ENCODE measurements around the gene TBXAS1.

Gene TBXAS1

GRCh38 chr7:139976838-139977656 lies 148.0 kb downstream of the TBXAS1 start:
- no peak for DNase-seq (ENCODE audit: low read depth in 2 of 2)

GRCh38 chr7:139981511-139981895 lies 152.4 kb downstream of the TBXAS1 start:
- DNase-seq (ENCODE audit: low read depth in 2 of 2), result no peak

DNA sequence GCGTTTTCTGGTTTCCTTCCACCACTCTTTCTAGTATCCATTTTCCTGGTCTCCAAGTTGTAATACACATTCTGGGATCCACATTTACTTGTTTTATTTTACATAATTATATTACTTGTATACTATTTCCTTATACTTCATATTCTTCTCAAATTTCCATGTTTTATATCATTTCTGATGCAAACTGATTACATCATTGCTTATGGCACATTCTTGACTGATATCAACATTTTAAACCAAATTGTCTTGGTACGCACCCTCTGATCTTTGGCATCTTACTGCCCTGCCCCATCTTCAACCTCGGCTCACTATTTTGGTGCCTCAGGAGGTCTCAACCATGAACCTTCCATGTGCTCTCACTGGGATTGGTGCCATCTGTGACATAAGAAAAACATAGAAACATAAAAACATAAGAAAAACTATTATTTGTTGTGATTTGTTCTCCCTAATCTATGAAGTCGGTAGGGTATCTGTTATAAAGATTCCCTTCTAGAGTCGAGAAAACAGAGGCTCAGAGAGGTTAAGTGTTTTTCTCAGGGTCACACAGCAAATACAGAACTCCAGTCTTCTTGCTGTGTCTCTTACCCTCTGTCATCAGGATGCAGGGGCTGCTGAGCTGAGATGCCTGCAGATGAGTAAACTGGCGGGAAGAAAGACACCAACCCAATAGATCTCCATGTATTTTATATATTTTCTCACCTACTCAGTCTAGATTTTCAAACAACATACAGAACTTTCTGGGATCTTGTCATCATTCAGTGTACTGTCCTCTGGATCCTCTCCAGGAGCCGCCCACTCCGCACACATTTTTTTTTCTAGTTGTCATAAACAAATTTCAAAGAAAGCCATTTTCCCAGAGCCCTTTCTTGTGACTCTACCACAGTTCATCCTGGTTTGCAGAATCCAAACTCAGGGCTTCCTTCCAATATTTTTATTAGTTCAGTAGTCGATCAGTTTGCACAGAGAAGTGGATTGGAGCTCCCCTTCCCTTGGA lies 154.2 kb downstream of the TBXAS1 start:
- no peak for DNase-seq (ENCODE audit: low read depth in 2 of 2)

DNA sequence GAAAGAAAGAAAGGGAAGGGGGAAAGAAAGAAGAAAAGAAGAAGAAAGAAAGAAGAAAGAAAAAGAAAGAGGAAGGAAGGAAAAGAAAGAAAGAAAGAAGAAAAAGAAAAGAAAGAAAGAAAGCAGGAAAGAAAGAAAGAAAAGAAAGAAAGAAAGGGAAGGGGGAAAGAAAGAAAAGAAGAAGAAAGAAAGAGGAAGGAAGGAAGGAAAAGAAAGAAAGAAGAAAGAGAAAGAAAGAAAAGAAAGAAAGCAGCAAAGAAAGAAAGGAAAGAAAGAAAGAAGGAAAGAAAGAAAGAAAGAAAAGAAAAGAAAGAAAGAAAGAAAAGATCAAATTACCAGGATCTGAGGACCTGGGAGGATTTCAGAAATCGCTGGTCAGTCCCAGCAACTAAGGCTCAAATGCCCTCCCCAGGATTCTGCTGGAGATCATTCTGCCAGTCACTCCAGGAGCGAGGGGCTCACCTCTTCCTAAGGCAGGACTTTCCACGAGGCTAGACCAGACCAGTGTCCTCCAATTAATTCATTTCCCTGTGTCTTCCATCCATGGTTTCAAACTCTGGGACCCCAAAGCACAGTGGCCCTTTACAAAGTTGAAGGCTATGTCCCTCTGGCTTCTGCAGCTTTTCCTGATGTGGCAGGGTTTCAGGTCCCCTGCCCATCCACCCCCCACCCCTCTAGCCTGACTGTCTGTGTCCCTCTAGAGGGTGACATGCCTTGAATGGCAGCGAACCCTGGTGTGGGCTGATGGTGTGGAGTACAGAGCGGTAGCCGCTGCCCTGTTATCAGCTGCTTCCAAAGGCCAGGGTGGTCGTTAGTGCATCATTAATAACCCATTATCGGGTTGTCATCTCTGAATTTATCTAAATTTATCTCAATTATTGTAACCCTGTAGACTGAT lies 155.8 kb downstream of the TBXAS1 start:
- DNase-seq (ENCODE audit: low read depth in 2 of 2), result no peak

DNA sequence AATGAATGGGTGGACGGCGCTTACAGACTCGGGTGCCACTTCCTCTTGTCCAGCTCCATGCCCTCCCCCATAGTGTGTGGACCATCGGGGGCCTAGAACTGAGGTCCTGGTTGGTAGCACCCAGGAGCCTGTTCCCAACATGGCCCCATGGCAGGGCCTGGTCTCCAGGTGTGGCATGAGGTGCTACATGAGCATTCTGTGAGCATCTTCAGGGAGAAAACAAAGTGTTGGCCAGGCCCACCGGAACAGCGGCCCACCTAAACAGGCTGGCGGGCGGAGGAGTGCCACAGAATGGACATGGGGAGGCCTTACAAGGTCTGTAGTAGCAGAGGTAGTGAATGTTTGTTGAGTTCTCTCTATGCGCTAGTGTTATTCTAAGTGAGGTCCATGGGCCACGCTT lies 156.7 kb downstream of the TBXAS1 start:
- DNase-seq (ENCODE audit: low read depth in 2 of 2), result no peak

DNA sequence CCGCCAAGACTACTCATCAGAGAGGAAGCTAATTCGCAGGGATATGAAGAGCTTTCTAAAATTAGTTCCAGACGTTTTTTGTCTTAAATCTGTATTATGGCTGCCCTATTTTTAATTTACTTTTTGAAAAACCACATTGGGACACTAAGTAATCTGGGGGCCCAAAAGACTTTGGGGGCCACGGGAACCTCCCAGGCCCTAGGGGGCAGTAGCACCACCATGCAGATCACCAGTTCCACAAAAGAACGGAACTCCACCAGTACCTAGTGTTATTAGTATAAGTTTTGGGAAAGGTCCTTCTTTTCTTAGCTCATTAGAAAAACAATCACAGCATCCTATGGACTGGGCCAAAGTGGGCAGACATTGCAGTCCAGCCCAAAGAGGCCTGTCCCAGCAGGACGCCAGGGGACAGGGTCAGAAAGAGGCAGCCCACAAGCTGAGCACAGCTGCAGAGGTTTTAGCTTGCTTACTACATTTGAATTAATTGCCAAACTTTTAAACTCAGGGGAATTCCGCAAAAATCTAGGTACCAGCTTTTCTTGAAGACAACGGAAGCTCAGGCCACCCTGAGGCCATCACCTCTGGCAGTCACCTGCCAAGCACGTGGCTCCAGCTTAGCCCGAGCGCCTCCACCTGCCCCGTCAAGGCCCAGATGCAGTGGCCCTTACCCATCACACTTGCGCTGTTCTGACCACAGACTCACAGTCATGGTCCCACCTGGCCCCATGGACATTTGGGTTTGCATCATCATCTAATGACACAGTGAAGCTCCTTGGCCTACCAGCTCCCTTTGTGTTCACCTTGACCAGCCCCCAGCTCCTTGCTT lies 158.8 kb downstream of the TBXAS1 start:
- DNase-seq (ENCODE audit: low read depth in 2 of 2), result no peak

DNA sequence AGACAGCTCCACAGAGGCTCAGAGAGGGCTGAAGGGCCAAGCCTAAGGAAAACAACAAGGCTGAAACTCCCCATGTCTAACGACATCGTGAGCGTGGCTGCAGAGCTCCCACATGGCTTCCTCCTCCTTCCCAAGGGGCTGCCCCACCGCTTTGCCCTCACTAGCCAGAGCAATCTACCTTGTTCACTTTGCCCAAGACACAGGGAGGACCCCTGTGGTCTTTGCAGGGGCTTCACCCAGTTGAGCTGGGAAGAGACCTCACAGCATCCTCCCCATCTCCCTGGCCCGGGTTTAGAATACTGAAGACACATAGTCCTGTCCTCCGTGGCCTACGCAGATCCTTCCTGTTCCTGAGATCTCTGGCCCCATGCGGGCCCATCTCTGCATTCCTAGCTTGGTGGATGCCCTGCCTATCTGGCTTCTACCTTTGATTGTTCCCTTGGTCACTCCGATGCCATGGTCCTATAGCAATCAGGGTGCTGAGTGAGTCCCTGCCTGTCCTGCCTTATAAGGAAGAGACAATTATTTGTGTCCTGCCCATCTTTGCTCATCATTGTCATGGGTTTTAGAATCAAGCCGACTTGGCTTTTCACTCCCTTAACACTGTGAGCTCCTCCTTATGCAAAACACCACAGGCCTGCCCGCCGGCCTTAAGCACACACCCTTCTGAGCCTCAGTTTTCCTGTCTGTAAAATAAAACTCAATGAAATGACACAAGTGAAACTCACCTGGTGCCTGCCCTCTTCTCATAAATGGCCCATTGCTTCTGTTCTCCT lies 160.5 kb downstream of the TBXAS1 start:
- no peak for DNase-seq (ENCODE audit: low read depth in 2 of 2)

DNA sequence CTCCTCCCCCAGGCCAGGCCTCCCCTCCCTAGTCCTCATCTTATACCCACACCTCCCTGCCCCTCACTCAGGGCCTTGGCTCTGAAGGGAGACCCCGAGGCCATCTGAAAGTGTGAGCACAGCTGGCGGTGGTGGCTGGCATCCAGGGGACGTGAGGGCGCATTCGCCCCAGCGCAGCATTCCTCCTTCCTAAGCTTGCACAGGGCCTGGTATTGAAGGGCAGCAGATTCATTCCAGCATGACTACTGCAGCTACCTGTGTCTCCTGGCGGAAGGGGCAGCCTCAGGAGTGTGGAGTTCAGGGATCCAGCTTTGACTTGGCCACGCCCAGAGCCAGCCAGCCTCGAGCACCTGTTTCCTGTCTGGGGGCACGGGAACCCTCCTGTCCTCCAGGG lies 161.1 kb downstream of the TBXAS1 start:
- DNase-seq (ENCODE audit: low read depth in 2 of 2), result no peak

DNA sequence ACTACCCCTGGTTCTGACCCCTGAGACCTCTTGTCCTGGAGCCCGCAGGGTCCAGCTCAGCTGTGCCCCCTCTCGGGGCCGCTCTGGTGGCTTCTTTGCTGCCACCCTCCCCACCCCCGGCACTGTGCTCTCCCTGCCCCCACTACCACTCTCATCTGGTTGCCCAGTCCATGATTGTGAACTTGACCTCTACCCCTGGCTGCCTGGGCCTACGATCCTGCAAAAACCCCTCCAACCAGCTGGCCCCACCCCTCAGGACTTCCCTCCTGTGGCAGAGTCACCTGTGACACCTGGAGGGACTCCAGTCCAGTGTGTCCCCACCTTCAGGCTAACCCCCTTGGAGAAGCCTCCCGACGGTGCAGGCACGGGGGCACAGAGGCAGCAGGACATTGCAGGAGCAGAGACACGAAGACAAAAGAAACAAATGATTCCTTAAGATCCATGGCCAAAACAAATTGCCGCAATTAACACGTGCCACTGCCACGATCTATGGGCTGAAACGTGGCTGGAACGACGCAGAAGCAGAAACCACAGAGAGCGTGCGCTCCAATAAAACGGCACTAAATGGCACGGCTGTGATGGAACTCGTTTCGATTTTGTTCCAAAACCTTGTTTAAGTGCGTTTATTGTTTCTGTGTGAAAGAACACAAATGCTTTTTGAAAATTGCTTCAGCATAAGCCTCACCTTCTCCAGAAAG lies 161.7 kb downstream of the TBXAS1 start:
- no peak for DNase-seq (ENCODE audit: low read depth in 2 of 2)

DNA sequence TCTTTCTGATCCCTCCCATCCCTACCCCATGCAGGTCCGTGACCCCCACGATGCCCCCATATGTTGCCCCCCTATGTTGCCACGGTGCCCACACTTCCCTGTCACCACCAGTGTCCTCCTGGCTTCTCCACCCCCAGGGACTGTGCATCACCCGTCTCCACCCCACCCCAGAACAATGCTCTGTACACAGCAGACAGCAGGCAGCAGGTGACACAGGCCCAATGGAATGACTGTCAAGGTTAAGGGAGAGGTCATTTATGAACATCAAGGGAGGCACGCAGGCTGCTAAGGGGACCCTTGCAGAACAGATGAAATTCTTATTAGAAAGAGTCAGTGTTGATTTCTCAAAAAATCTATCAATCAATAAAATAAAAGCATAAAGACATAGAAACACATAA lies 162.2 kb downstream of the TBXAS1 start:
- DNase-seq (ENCODE audit: low read depth in 2 of 2), result no peak

DNA sequence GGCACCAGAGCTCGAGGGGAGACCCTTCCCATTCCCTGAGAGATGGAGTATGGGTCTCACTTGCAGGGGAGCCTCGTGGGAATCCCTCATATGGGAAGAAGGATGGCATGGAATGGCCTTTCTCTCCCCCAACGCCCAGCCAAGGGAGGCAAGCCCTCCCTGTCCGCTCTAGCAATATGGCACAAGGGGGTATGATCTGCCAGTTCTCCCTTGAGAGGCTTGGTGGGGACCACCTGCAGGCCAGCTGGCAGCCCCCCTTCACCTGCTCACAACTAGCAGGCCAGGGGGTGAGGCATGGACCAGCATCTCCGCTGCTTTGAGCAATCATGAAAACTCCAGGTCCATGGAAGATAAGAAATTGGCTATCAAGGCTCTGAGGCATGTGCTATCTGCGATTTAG lies 162.8 kb downstream of the TBXAS1 start:
- no peak for DNase-seq (ENCODE audit: low read depth in 2 of 2)

DNA sequence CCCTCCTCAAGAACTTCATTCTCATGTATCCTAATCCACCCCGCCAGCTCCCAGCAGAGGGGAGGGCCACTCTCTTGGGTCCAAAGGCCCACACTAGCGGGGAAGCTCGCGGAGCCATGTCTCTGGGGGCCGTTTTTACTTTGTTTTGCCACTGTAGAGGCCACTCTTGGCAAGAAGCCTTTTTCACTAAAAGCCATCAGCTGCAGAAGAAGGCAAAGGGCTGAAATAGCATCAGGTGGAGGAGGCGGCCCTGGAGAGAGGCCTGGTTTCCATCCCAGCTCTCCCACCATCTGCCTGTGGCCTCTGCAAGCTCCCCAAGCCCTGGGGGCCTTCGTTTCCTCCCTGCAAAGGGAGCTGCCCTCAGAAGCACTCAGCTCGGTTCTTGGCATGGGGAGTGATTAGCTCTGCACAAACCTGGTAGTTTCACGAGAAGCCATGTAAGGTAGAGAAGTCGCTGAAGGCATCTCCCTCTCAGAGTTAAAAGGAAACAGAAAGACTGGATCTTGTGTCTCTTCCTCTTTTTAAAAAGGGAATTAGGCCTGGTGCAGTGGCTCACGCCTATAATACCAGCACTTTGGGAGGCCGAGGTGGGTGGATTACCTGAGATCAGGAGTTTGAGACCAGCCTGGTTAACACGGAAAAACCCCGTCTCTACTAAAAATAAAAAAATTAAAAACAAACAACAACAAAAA lies 163.4 kb downstream of the TBXAS1 start:
- DNase-seq (ENCODE audit: low read depth in 2 of 2), result no peak

GRCh38 chr7:139993169-139993568 lies 164.1 kb downstream of the TBXAS1 start:
- no peak for DNase-seq (ENCODE audit: low read depth in 2 of 2)

DNA sequence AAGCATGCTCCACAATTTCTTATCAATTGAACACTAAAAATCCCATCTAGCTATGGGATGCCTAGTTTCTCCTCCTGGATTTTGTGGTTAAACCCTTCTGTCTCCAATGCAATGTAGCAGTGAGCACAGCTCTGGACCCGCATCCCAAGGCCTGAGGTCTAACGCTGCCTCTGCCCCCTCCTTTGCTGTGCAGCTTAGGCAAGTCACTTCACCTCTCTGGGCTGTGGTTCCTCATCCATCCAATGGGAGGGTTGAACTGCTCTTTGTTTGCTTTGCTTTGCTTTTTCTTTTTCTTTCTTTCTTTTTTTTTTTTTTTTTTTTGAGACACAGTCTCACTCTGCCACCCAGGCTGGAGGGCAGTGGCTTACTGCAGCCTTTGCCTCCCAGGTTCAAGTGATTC lies 164.5 kb downstream of the TBXAS1 start:
- DNase-seq (ENCODE audit: low read depth in 2 of 2), result no peak

GRCh38 chr7:139994356-139994755 lies 165.3 kb downstream of the TBXAS1 start:
- no peak for DNase-seq (ENCODE audit: low read depth in 2 of 2)

- DNase-seq (ENCODE audit: low read depth in 2 of 2), result no peak
These were observed 166.2 kb downstream of the TBXAS1 start for GRCh38 chr7:139995017-139995915.

DNA sequence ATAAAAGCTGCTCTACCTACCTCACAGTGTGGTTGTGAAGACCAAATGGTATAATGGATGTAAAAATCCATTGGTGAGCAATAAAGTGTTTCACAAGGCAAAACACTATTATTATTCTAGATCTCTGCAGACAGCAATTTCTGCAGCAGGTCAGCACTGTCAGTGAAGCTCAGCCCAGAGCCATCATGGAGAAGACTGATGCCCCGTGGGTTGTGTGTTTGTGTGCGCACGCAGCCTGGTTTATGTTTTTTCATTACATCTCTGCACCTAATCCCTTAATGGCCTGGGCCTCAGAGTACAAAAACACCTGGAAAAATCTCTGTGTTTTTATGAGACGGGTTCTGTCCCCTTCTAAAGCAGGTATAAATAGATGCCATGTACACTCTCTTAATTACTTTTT lies 169.5 kb downstream of the TBXAS1 start:
- DNase-seq (ENCODE audit: low read depth in 2 of 2), result no peak

DNA sequence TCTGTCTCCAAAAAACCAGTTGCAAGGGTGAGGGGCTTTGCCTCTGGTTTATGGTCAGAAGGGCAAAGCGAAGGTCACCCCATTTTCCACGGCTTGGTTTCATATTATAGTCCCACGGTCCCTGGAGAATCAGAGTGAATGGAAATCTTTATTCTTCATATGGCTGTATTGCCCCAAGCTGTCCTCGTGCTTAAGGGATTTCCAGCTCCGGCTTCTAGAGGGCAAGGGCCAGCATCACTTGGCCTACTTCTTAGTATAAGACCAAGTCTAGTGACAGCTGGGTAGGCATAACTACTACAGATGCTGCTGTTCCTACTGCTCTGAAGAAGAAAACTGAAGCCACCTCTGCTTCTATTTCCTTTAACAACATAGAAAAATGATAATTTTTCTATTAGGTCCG lies 170.5 kb downstream of the TBXAS1 start:
- no peak for DNase-seq (ENCODE audit: low read depth in 2 of 2)

Data from stimulated activated CD8-positive, alpha-beta memory T cell treated with anti-CD3 and anti-CD28 coated beads, Interleukin-2, amount 100 ng/mL, for 1 hour (primary cell).